Fibroblast of lung (primary cell): ENCODE data around the gene FSIP2.

ENCODE experiments used
- EZH2 ChIP-seq: IDR thresholded peaks from 2 replicates; pipeline ENCODE4 v1.5.1; 2012; ENCODE audit warnings: low read length, control low read depth, mild to moderate bottlenecking; ENCODE audit errors: missing control alignments
- TF ChIP-seq, protein P1 (sequence below), 2 donors: IDR thresholded peaks in 1 of 2; conservative IDR thresholded peaks in 1 of 2; 1 replicate in 1 of 2; 2 replicates in 1 of 2; pipeline ENCODE4 v1.5.1; 2011 to 2012; ENCODE audit warnings: low read length in 2 of 2, control low read depth in 1 of 2, inconsistent platforms in 1 of 2, low read depth in 1 of 2, mild to moderate bottlenecking in 1 of 2

DNA sequence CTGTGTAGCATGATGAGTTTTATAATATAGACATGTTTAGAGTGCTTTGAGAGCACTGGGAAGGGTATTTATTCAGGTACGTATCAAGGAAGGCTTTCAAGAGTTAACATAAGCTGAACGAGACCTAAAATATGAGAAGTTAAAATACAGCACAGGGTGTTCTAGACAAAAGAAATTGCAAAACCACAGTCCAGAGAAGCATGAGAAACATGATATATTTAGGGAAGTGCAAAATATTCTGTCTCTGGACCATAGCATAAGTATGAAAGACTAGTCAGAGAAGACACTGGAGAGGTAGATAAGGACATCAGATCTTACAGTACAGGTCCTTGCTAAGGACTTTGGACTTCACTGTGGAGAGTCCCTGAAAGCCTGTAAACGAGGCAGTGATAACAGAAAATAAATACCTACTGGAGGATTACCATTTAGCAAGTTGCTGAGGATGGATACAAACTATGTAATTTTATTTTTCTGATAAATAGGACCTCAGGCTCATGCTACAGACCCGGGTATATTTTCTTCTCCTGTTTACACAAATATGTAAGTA is 43.7 kb downstream of the FSIP2 start:
- TF ChIP-seq, protein P1, sequence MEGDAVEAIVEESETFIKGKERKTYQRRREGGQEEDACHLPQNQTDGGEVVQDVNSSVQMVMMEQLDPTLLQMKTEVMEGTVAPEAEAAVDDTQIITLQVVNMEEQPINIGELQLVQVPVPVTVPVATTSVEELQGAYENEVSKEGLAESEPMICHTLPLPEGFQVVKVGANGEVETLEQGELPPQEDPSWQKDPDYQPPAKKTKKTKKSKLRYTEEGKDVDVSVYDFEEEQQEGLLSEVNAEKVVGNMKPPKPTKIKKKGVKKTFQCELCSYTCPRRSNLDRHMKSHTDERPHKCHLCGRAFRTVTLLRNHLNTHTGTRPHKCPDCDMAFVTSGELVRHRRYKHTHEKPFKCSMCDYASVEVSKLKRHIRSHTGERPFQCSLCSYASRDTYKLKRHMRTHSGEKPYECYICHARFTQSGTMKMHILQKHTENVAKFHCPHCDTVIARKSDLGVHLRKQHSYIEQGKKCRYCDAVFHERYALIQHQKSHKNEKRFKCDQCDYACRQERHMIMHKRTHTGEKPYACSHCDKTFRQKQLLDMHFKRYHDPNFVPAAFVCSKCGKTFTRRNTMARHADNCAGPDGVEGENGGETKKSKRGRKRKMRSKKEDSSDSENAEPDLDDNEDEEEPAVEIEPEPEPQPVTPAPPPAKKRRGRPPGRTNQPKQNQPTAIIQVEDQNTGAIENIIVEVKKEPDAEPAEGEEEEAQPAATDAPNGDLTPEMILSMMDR (conservative IDR thresholded peaks at IDR 0.05 in 1 of 2, IDR thresholded peaks at IDR 0.05 in 1 of 2; ENCODE audit: low read depth in 1 of 2, low read length in 2 of 2): no peak
- TF ChIP-seq EZH2: no peak
